Activated CD8-positive, alpha-beta T cell treated with anti-CD3 and anti-CD28 coated beads, Interleukin-2, amount 10 ng/mL, durations not matched to agents 7 days and 5 days (primary cell): ENCODE measurements around the gene AMBRA1. TPM values are rescaled to one million over a fixed set of nuclear protein-coding genes. Genes with fewer than 3 reads are reported as not detected.
"Not testable (repeated sequence)": the region's sequence is repeated elsewhere in the genome, so short reads cannot be mapped to it uniquely, and the experiment has no call there.

Source experiments
- ATAC-seq: fragments of 150-1000 bp; cut with Tn5 transposase; one replicate; pipeline ENCODE4 v1.10.0; 2021; ENCODE audit warnings: moderate library complexity
- CTCF ChIA-PET: fragments of 350-600 bp; sonication (Branson Sonifier 250); formaldehyde crosslinking; loops from one replicate; lab custom pipeline; 2021; ENCODE audit warnings: antibody characterized with exemption; lab: Charles Lee
- POLR2A ChIA-PET: fragments of 350-600 bp; sonication (Branson Sonifier 250); formaldehyde crosslinking; loops from one replicate; lab custom pipeline; 2021; ENCODE audit warnings: antibody characterized with exemption; lab: Charles Lee
- DNase-seq: peaks from one replicate; pipeline ENCODE4 v3.0.0-alpha.2; 2020
- H3K27ac Mint-ChIP-seq: one replicate; pipeline ENCODE4 v1.8.0; 2021; ENCODE audit warnings: mild to moderate bottlenecking, mixed read lengths
- H3K27me3 Mint-ChIP-seq: one replicate; pipeline ENCODE4 v1.8.0; 2021; ENCODE audit warnings: low read depth, mixed read lengths
- H3K36me3 Mint-ChIP-seq: one replicate; pipeline ENCODE4 v1.8.0; 2021; ENCODE audit warnings: low read depth, mixed read lengths
- H3K4me1 Mint-ChIP-seq: one replicate; pipeline ENCODE4 v1.8.0; 2021; ENCODE audit warnings: low read depth, mixed read lengths
- H3K4me3 Mint-ChIP-seq: one replicate; pipeline ENCODE4 v1.8.0; 2021; ENCODE audit warnings: mild to moderate bottlenecking, mixed read lengths
- H3K9me3 Mint-ChIP-seq: one replicate; pipeline ENCODE4 v1.8.0; 2022; ENCODE audit warnings: mixed read lengths; ENCODE audit not compliant: insufficient read depth
- total RNA-seq, 2 experiments: library from RNA; stranded (reverse); gene quantifications; one replicate each; pipeline ENCODE4 v1.2.3, GENCODE V29; 2021

Gene AMBRA1
- total RNA-seq, 2 experiments from 2014 or later, result 34.0 to 35.1 TPM

DNA sequence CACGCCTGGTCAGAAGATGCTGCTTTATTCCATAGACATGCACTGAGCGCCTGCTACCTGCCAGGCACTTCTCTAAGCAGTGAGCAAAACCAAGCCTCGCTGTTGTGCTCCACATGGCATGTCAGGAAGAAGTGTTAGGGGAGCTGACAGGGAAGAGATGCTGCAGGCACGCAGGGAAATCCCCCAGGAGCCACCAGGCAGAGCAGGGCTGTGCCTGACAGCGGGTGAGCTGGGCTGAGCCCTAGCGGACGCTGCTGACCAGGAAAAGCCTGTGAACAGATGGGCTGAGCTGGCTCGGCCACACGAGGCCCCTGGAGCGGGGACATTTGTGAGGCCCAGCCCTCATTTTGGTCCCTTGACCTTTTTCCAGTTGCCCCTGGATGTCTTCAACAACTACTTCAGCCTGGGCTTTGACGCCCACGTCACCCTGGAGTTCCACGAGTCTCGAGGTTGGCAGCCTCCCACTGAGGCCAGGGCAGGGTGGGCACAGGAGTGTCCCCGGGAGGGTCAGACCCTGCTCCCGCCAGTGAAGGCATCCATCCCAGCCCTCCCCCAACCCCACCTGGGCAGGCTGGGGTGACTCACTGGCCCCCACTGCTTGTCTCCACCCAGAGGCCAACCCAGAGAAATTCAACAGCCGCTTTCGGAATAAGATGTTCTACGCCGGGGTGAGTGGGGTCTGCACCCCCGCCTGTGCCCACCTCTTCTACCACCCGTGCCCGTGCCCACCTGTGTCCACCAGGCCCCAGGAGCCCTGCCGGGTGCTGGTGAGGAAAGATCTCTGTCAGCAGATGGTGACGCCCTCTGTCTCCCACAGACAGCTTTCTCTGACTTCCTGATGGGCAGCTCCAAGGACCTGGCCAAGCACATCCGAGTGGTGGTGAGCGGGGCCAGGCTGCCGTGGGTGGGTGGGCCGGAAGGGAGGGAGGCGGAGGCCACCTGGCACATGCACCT lies 219.8 kb downstream of the AMBRA1 start:
- no peak overlapping the region for H3K27ac Mint-ChIP-seq
- POLR2A ChIA-PET, result no interaction called here
- CTCF ChIA-PET, result interaction anchor here (1.4 to 16.5 kb wide), 2 partner anchors 15 to 21 kb away, joined by 3 to 381 read pairs; partner anchors contain the start of gene DGKZ
- peaks cover 9% of the 10 kb centered on the region for H3K4me1 Mint-ChIP-seq
- ATAC-seq, result no peak
- no peaks in the 10 kb centered on the region for H3K9me3 Mint-ChIP-seq
- no peak for DNase-seq
- no peaks in the 10 kb centered on the region for H3K27me3 Mint-ChIP-seq
- H3K4me3 Mint-ChIP-seq, result no peak overlapping the region
- peaks cover 58% of the 10 kb centered on the region for H3K36me3 Mint-ChIP-seq

DNA sequence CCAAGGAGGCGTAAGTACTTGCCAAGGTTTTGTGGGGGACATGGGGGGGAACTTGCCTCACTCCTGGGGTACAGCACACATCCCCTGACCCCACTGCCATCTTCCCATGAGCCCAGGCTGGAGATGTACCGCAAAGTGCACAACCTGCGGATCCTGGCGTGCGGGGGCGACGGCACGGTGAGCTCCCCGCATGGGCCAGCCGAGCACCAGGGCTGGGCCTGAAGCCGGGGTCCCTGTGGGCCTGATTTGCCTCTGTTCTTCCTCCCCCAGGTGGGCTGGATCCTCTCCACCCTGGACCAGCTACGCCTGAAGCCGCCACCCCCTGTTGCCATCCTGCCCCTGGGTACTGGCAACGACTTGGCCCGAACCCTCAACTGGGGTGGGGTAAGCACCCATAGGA lies 221.3 kb downstream of the AMBRA1 start:
- peaks cover 12% of the 10 kb centered on the region for H3K4me1 Mint-ChIP-seq
- H3K27me3 Mint-ChIP-seq, POLR2A ChIA-PET, H3K9me3 Mint-ChIP-seq, DNase-seq, H3K4me3 Mint-ChIP-seq, H3K27ac Mint-ChIP-seq, ATAC-seq: not testable (repeated sequence)
- CTCF ChIA-PET, result interaction anchor here (16.5 kb wide), 1 partner anchor 19 kb away, joined by 381 read pairs; the partner anchor contains the start of gene DGKZ
- H3K36me3 Mint-ChIP-seq, result peaks cover 60% of the 10 kb centered on the region

DNA sequence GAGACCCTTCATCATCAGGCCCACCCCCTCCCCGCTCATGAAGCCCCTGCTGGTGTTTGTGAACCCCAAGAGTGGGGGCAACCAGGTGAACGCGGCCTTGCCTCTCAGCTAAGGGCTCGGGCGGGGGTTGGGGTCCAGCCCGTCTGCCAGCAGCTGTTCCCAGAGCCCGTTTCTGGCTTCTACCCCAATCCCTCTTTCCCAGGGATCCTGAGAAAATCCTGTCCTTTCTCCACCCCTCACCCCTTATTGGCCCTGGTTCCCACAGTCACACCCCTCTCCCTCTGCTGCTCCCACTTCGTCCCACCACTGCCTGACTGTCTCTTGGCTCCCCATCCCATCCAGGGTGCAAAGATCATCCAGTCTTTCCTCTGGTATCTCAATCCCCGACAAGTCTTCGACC lies 221.7 kb downstream of the AMBRA1 start:
- ATAC-seq (no peak), DNase-seq (no peak)
- Mint-ChIP-seq H3K36me3 (peaks cover 56% of the 10 kb centered on the region), H3K4me3 (no peak overlapping the region), H3K4me1 (peaks cover 16% of the 10 kb centered on the region), H3K9me3 (no peaks in the 10 kb centered on the region), H3K27me3 (no peaks in the 10 kb centered on the region), H3K27ac (no peak overlapping the region)
- ChIA-PET POLR2A (no interaction called here), CTCF (interaction anchor here (16.5 kb wide), 1 partner anchor 19 kb away, joined by 381 read pairs; the partner anchor contains the start of gene DGKZ)

DNA sequence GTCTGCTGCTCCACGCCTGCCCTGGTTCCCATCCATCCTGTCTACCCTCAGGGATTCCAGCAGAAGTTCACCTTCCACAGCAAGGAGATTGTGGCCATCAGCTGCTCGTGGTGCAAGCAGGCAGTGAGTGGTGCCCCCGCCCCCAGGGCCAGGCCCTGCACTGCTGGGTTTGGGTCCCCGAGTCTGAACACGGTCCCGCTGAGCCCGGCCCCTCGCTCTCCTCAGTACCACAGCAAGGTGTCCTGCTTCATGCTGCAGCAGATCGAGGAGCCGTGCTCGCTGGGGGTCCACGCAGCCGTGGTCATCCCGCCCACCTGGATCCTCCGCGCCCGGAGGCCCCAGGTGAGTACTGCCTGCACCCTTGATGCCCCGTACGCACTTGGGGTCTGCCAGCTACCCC lies 222.6 kb downstream of the AMBRA1 start:
- H3K9me3 Mint-ChIP-seq, H3K27ac Mint-ChIP-seq, DNase-seq, H3K27me3 Mint-ChIP-seq, H3K4me3 Mint-ChIP-seq, POLR2A ChIA-PET, ATAC-seq: not testable (repeated sequence)
- Mint-ChIP-seq H3K36me3 (peaks cover 48% of the 10 kb centered on the region), H3K4me1 (peaks cover 19% of the 10 kb centered on the region)
- CTCF ChIA-PET, result interaction anchor here (16.5 kb wide), 1 partner anchor 18 kb away, joined by 381 read pairs; the partner anchor contains the start of gene DGKZ

DNA sequence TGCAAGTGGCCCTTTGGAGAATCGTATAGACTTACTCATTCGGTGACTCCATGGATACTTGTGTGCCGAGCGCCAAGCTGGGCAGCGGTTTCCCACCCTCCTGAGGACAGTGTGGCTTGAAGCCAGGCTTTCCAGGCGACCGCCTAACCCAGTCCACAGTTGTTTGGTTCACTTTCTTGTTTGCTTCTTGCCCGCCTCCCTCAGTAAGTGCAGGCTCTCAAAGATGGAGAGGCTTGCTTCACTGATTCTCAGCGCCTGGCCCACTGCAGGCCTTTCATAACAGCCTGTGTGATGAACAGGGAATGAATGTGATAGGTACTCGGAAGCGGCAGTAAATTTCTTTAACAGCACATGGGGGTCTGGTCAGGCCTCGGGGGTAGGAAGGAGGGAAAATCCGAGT lies 223.6 kb downstream of the AMBRA1 start:
- Mint-ChIP-seq H3K27ac (no peak overlapping the region), H3K4me1 (peaks cover 19% of the 10 kb centered on the region), H3K9me3 (no peaks in the 10 kb centered on the region), H3K36me3 (peaks cover 44% of the 10 kb centered on the region), H3K27me3 (no peaks in the 10 kb centered on the region), H3K4me3 (no peak overlapping the region)
- ATAC-seq (no peak), DNase-seq (no peak)
- ChIA-PET CTCF (interaction anchor here (0.6 to 16.5 kb wide), 2 partner anchors 17 to 98 kb away, joined by 3 to 381 read pairs; partner anchors contain the start of gene DGKZ), POLR2A (no interaction called here)

DNA sequence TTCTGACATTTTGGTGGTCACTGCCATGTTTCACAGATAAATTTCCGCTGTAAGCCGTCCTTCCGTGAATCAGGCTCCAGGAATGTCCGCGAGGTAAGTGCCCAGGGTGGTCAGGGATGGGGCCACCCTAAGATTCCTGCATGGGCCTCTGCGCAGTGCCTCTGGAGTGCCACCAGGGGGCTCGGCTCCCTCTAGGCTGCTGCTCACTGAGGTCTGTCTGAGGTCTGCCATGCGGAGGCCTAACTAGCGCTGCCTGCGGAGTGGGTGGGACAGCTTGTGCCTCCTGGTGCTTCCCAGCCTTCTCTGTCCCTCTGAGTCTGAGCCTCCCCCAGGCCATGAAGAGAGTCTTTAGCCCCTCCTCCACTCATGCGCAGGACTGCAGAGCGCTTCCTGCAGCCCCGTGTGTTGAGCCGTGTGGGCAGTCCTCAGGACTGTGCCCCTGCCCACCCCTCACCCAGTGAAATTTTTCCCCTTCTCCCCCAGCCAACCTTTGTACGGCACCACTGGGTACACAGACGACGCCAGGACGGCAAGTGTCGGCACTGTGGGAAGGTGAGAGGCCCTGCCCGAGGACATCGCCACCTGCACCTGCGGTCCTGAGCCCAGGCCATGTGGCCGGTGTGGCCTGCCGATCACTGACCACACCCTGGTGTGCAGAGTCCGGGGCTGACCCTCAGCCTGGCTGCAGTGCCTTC lies 224.2 kb downstream of the AMBRA1 start:
- Mint-ChIP-seq H3K27me3 (no peaks in the 10 kb centered on the region), H3K36me3 (peaks cover 40% of the 10 kb centered on the region), H3K9me3 (no peaks in the 10 kb centered on the region), H3K4me1 (peaks cover 22% of the 10 kb centered on the region), H3K4me3 (no peak overlapping the region), H3K27ac (no peak overlapping the region)
- ChIA-PET CTCF (interaction anchor here (16.5 kb wide), 1 partner anchor 16 kb away, joined by 381 read pairs; the partner anchor contains the start of gene DGKZ), POLR2A (interaction anchor here (10.0 kb wide), 1 partner anchor 18 kb away, joined by 77 read pairs; no protein-coding TSS in a partner anchor)
- DNase-seq, result peak; percentile 67
- peak; percentile 62 for ATAC-seq

DNA sequence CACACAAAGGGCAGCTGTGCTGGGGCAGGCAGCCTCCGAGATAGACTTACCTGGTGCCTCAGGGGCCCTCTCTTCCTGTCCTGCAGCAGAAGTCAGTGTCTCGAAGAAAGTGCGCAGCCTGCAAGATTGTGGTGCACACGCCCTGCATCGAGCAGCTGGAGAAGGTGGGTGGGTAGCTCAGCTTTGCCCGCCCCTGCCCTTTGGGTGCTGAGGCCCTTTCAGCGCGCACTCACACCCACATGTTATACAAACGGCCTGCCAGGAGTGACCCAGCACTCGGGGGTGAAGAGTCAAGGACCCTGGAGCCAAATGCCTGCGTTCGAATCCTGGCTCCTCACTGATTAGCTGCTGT lies 225.9 kb downstream of the AMBRA1 start:
- H3K27me3 Mint-ChIP-seq, result no peaks in the 10 kb centered on the region
- peaks cover 36% of the 10 kb centered on the region for H3K36me3 Mint-ChIP-seq
- no peak for DNase-seq
- ChIA-PET POLR2A (interaction anchor here (10.0 kb wide), 1 partner anchor 17 kb away, joined by 77 read pairs; no protein-coding TSS in a partner anchor), CTCF (interaction anchor here (0.9 to 16.5 kb wide), 6 partner anchors 10 to 176 kb away, joined by 3 to 381 read pairs (median 4); partner anchors contain the start of gene DGKZ)
- H3K27ac Mint-ChIP-seq, result no peak overlapping the region
- no peak overlapping the region for H3K4me3 Mint-ChIP-seq
- peaks cover 32% of the 10 kb centered on the region for H3K4me1 Mint-ChIP-seq
- H3K9me3 Mint-ChIP-seq, result no peaks in the 10 kb centered on the region
- no peak for ATAC-seq

DNA sequence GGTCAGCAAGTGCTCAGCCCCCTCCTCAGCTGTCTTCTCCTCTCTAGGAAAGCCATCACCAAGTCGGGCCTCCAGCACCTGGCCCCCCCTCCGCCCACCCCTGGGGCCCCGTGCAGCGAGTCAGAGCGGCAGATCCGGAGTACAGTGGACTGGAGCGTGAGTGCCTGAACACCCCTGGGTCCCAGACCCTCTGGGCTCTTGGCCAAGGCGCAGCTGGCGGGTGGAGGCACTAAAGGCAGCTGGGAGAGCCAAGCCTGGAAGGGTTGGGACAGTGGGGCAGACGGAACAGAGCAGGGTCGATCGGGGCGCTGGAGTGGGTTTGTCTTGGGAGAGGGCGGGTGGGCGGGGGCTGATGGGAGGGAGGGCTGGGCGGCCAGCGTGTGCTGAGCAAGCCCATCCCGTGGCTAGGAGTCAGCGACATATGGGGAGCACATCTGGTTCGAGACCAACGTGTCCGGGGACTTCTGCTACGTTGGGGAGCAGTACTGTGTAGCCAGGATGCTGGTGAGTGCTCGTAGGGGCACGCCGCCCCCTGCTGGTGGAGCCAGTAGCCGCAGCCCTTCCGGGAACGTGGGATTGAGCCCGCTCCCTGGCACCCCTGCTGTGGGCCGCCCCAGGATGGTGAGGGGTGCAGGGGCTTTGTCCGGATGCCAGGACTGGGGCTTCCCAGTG lies 226.4 kb downstream of the AMBRA1 start:
- ChIA-PET CTCF (interaction anchor here (1.5 to 16.5 kb wide), 3 partner anchors 11 to 20 kb away, joined by 3 to 381 read pairs (median 6); partner anchors contain the start of gene DGKZ), POLR2A (interaction anchor here (10.0 kb wide), 1 partner anchor 16 kb away, joined by 77 read pairs; no protein-coding TSS in a partner anchor)
- H3K27ac Mint-ChIP-seq, result peak overlapping the region; percentile 52
- H3K4me3 Mint-ChIP-seq, result no peak overlapping the region
- ATAC-seq (peak; percentile 92), DNase-seq (peak; percentile 84)
- peaks cover 38% of the 10 kb centered on the region for H3K4me1 Mint-ChIP-seq
- no peaks in the 10 kb centered on the region for H3K27me3 Mint-ChIP-seq
- peaks cover 36% of the 10 kb centered on the region for H3K36me3 Mint-ChIP-seq
- H3K9me3 Mint-ChIP-seq, result no peaks in the 10 kb centered on the region

DNA sequence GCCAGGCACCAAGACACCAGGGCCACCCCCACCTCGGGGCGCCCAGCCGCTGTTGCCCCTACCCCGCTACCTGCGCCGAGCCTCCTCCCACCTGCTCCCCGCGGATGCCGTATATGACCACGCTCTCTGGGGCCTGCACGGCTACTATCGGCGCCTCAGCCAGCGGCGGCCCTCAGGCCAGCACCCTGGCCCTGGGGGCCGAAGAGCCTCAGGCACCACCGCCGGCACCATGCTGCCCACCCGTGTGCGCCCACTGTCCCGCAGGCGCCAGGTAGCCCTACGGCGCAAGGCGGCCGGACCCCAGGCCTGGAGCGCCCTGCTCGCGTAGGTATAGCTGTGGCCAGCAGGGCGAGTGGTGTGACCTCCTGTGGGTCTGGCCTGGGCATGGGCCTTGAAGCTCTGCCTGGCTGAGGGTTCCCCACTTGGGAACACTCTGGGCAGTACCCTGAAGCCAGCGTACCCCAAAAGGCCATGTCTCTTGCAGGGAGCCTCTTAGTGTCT lies 227.1 kb downstream of the AMBRA1 start:
- Mint-ChIP-seq H3K27me3 (no peaks in the 10 kb centered on the region), H3K4me1 (peaks cover 44% of the 10 kb centered on the region), H3K9me3 (no peaks in the 10 kb centered on the region), H3K4me3 (no peak overlapping the region), H3K27ac (no peak overlapping the region), H3K36me3 (peaks cover 35% of the 10 kb centered on the region)
- ChIA-PET CTCF (interaction anchor here (1.0 to 16.5 kb wide), 2 partner anchors 13 to 124 kb away, joined by 3 to 381 read pairs; partner anchors contain the start of gene DGKZ), POLR2A (interaction anchor here (10.0 kb wide), 1 partner anchor 16 kb away, joined by 77 read pairs; no protein-coding TSS in a partner anchor)
- DNase-seq (no peak), ATAC-seq (no peak)

DNA sequence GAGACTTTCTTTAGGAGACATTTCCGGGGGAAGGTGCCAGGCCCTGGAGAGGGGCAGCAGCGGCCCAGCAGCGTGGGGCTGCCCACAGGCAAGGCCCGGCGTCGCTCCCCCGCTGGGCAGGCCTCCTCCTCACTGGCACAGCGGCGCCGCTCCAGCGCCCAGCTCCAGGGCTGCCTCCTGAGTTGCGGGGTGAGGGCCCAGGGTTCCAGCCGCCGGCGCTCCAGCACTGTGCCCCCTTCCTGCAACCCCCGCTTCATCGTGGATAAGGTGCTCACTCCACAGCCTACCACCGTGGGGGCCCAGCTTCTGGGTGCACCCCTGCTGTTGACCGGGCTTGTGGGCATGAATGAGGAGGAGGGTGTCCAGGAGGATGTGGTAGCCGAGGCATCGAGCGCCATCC lies 227.6 kb downstream of the AMBRA1 start:
- Mint-ChIP-seq H3K27ac (peak overlapping the region; percentile 15), H3K4me1 (peaks cover 49% of the 10 kb centered on the region), H3K36me3 (peaks cover 33% of the 10 kb centered on the region), H3K4me3 (no peak overlapping the region), H3K27me3 (no peaks in the 10 kb centered on the region), H3K9me3 (no peaks in the 10 kb centered on the region)
- CTCF ChIA-PET, result interaction anchor here (1.0 to 16.5 kb wide), 3 partner anchors 13 to 128 kb away, joined by 3 to 381 read pairs (median 3); partner anchors contain the start of gene DGKZ
- DNase-seq (no peak), ATAC-seq (no peak)
- POLR2A ChIA-PET, result interaction anchor here (10.0 kb wide), 1 partner anchor 15 kb away, joined by 77 read pairs; no protein-coding TSS in a partner anchor
